NCI-H82 (cell line): ENCODE results near the gene IFT122.
"Not testable (repeated sequence)": the region's sequence is repeated elsewhere in the genome, so short reads cannot be mapped to it uniquely, and the experiment has no call there.

Experiments used
- DNase-seq: peaks from one replicate; lab custom pipeline; 2025; lab: John Stamatoyannopoulos, UW

The IFT122 gene

DNA sequence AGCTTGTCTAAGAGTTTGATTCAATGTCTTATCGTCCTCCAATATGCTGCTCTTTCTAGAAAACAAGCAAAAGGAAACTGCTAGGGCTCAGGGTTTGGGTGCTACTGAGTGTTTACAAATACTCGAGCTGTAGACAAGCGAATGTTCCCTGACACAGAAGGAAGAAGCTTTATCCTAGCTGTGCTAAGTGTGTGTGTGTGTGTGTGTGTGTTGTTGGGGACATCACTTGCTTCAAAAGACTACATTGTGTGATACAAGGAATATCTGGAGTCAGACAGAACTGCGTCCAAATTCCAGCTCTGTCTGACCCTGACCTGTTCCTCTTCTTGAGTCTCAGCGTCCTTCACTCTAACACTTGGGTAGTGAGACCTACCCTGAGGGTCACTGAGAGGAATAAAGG, 54.5 kb downstream of the IFT122 start:
- not testable (repeated sequence) for DNase-seq

DNA sequence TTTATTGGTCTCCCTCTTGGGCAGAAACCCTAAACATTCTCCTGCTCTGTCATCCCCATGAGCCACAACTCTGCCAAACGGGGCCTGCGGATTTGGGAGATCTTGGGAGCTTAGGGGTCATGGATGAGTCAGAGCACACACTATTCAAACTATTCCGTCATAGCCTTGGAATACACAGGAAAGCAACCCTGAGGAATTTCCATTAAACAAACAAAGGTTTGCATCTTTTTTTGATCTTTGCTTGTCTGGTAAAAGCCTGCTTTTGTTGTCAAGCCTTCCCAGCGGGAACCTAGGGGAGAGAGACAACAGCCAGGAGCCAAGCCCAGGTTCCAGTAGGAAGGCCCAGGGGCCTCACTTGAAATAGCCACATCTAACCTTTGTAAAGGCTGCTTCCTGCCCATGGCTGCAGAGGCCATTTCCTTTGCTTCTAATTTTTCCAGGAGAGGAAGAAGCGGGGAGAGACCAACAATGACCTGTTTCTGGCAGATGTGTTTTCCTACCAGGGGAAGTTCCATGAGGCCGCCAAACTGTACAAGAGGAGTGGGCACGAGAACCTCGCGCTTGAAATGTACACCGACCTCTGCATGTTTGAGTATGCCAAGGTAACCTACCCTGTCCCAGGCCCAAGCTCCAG, 55.1 kb downstream of the IFT122 start:
- DNase-seq = not testable (repeated sequence)

DNA sequence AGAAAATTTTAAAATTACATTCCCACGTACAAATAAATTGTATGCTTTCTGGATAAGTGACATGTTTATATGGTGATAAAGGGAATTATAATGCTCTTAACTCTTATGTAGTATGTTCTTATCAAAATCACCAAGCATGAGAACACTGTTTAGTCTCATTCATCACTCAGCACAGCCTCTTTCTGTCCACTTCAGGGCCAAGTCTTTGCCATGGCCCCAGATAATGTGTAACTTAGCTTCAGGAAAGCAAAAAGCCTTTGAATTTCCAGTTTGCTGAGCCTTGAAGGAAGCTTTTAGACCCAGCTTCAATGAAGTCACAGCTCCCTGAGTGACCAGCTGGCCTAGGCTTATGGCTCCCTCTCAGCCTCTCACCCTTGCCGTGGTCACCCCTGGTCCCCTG, 57.9 kb downstream of the IFT122 start:
- DNase-seq = not testable (repeated sequence)

DNA sequence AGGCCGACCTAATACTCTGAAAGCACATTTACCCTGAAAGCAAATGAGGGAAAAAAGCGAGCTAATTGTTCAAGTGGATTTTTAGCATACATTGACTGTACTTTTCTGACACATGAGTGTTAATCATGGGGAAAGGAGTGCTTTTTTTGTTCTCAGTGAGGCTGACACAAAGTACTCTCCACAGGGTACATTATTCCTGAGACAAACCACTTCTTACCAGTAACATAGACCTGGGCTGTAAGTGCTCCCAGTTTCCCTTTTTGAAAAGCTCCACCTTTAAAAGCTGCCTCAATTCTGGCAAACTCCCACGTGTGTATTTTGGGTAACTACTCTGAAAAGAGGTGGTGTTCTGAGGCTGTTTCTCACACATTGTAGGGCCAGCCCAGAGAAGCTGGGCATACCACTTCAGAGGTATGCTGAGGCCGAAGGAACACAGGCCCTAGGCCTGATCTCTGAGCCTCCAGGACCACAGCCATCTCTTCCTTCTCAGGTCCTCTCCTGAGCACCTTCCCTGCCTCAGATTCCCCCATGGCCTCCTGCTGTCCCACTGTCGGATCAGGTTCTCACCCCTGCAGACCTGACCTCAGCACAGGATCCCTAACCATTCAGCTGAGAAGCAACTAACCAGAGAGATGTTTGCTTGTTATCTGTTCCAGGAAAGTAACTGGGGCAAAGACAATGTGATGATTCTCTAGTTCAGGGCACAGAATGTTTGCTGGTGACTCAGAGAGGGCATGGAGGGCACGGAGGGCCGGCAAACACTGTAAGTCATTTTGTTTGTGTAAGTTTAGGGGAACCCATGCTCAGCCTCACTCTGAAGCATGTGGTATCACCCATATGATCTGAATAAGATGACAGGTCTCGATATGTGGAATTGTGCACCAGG, 58.8 kb downstream of the IFT122 start:
- not testable (repeated sequence) for DNase-seq

DNA sequence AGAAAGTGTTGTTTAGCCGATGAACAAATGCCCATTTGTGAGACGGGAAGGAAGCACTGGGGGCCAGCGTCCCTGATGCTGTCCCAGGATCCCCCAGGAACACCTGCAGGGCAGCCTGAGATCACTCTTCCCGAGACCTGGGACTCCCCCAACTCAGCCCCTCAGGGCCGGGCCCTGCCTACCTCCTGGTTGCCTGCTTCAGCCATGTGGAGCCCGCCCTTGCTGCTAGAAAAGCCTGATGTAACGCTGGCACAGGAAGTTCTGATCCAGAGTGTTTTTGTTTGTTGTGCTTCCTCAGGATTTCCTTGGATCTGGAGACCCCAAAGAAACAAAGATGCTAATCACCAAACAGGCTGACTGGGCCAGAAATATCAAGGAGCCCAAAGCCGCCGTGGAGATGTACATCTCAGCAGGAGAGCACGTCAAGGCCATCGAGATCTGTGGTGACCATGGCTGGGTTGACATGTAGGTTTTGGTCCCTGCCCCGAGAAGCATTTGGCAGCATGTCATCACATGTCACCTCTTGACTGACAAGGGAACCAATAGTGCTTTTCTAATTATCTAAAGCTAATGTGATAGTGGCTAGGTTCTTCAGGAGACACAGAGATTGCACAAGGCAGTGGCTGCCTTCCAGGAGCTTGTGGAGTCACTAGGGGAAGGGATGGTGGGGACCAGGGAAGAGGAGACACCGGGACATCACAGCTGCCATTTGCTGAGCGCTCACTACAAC, 59.7 kb downstream of the IFT122 start:
- DNase-seq = not testable (repeated sequence)

DNA sequence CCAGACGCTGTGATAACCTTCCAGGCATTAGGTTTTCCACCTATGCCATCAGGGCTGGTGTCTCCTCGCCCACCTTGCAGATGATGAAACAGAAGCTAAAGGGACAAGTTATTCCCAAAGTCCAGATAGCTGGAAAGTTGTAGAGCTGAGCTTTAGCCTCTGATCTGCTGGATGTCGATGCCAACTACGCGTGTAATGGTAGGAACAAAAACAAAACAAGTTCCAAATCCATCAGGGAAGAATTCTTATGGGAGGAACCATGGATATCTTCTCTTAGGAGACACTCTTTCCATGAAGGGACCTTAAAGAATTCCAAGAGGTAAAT, 60.3 kb downstream of the IFT122 start:
- no peak for DNase-seq

DNA sequence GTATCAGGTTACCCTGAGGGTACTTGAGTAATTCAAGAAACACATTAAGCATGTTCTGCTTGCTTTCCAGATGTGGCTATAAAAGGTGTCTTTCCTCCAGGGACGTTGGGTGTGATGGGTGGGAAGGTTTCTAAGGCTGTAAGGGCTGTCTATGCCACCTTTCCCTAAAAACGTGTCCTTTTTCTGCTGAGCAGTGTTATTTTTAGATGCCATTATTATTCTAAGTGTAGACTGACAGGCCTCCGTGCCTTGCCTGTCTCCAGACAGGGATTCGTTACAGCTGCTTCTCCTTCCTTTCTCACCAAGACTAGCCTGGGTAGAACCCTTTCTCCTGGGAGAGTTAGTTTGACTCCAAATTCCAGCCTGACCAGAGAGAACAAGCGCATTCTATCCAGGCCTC, 61.6 kb downstream of the IFT122 start:
- DNase-seq = no peak

DNA sequence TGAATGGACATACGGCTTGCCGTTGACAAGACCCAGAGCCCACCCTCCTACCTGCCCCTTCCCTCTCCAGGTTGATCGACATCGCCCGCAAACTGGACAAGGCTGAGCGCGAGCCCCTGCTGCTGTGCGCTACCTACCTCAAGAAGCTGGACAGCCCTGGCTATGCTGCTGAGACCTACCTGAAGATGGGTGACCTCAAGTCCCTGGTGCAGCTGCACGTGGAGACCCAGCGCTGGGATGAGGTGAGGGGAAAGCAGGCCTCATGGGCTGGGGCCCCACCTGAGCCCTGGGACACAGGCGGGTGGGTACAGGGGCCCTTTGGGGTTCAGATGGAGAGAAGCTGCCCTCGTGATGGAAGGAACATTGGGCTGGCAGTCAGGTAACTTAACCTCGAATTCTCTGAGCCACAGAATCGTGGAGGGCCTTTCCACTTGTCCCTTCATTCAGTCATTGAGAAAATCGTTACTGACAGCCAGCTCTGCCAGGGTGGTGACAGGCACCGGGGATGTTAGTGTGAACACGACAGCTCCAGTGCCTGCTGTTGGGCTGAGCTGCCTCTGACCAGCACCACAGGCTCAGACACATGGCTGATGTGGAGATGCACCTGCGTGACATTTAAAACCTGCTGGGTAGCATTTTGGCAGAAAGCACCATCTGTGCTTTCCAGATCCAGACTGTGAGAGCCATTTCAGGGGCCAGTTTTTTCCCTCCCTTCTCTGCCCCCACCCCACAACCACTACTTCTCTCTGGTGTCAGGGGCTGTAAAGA, 62.8 kb downstream of the IFT122 start:
- DNase-seq = peak; percentile 83

DNA sequence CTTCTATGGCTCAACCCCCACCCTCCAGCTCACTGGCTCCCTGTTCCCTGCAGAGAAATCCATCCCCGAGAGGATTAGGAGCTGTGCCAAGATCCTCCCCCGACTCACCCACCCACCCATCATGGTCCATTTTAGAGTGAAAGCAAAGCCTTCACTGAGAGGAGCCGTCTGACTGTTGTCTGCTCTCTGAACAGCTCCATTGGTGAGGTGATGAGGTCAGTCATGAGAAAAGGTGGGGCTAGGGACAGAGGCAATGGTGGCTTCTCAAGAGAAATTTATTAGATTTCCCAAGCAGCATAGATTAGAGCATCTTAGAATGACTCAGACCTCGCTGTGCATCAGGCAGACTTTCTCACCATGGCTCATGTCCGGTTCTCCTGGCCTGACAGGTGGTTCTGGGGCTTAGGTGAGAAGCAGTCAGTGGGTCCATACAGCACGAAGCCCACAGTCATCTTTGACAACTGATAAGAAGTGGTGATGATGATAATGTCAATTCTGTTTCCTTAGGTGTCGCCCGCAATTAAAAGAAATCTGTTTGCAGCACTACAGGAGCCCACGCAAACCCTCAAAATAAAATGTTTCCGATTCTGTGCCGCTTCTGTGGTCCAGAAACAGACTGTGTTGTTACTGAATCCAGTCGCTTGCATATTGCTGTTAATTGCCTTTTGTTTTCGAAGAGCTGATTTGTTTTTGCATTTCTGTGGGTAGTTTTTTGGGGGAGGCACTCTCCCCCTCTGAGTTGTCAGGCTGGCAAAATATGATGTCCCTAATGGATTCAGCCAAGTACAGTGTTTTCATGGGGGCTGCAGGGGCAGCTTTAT, 63.7 kb downstream of the IFT122 start:
- DNase-seq = peak; percentile 94

DNA sequence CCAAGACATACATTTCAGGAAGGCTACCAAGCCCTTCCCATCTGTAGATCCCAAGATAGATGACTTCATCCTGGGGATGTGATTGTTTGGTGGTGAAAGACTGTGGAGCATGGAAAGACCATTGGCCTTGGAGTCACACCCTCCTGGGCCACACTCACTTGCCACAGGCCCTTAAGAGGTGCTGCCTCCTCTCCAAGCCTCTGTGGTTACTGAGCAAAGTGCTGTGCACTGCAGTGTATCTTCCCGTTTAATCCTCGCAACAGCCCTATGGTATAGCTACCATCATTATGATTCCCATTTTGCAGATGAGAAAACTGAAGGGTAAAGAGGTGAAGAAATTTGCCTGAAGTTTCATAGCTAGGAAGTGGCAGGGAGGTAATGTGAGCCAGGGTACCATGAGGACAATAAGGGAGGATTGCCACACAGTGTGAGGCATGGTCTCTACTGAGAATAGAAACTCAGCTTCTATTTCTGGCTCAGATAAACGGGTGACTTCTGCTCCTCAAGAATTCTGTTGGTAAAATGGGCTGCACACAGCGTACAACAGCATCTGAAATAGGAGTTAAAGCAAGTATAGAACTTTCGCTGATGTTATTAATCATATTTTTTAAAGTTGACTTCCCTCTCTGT, 64.6 kb downstream of the IFT122 start:
- DNase-seq = no peak

DNA sequence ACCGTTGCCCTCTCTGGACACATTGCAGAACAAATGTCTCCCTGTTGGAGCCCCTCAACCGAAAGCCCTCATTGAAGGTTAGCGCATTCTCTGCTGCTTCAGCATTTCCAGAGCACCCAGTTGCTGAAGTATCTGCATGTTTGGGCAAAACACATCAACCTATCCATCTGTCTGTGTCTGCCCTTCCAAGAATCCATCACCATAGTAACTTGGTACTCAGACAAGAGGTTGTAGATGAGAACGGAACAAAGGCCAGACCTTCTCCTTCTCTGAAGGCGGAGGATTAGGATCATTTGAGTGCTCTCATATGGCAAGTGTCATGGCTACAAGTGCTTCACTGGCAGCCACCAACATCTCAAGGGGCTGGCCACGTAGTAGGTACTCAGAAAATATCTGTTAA, 65.3 kb downstream of the IFT122 start:
- no peak for DNase-seq

DNA sequence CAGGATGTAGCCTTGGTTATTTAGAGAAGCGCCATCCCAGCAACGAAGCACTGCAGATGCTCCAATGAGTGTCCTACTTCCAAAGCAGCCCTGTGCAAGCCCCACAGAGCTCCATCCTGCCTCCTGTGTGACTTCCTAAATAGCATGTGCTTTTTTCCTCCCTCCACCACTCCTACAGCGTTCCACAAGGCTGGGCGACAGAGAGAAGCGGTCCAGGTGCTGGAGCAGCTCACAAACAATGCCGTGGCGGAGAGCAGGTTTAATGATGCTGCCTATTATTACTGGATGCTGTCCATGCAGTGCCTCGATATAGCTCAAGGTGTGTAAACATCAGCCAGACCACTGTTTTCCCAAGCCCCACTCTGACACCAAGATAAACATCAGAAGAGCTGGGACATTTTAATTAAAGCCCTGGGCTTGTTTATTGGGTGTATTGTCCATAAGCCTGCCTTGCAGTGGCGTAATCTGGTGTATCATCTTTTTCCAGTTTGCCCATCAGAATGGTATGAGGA, 66.3 kb downstream of the IFT122 start:
- no peak for DNase-seq

DNA sequence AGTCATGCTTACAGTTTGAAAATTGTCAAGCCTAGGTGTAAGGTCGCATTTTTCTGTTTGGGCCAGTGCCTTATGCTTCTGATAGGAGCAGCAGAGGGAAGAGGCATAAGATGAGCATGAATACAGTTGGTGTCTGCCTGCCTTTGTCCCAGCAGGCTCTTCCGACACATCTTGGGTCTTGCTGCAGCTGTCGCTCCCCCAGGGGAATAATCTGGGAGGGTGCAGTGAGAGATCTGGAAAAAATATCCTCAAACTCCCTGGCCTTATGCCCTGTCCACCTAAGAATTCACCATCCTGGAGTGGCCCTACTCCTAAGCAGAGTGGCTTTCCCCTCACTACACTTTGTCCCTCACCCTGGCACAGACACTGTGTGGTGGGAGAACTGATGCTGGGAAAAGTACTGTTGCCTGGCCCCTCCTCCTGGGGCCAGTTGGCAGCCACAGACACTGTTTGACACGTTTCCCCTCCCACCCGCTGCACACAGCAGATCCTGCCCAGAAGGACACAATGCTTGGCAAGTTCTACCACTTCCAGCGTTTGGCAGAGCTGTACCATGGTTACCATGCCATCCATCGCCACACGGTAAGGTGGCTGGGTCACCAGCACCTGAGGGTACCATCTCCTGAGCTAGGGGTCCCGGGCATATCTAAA, 67.3 kb downstream of the IFT122 start:
- DNase-seq = no peak

DNA sequence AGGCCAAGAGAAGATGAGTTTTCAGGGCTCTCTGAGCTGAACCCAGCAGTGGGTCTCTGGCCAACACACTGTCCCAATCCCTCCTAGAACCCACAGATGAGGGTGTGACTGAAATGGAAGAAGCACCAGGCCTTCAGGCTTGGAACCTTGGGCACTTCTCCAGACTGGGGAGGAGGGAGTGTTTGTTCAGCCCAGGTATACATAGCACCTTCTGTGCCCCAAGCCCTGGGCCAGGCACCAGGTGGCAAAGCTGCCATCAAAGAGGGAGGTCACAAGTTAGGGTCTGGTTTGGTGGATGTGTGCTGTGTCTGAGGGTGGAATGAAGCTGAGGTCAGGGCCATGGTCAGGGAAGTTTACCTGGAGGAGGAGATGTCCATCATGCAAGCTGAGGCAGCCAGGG, 72.6 kb downstream of the IFT122 start:
- DNase-seq = no peak

DNA sequence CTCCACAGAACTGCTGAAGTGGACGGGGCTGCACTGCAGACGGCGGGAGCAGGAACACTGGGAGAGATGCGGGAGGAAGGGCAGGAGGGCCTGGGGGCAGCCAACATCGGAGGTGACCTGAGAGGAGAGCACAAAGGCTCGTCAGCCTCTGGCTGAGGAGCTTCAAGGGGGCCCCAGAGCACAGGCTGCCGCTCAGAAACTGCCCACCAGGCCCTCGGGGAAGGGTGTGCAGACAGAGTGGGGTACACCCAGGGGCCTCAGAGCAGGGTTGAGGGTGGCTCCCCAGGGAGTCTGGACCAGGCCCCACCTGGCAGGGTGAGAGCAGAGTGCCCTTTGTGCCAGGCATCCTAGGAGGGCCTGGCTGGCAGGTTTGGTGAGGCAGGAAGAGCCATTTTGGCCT, 73.7 kb downstream of the IFT122 start:
- DNase-seq = no peak

DNA sequence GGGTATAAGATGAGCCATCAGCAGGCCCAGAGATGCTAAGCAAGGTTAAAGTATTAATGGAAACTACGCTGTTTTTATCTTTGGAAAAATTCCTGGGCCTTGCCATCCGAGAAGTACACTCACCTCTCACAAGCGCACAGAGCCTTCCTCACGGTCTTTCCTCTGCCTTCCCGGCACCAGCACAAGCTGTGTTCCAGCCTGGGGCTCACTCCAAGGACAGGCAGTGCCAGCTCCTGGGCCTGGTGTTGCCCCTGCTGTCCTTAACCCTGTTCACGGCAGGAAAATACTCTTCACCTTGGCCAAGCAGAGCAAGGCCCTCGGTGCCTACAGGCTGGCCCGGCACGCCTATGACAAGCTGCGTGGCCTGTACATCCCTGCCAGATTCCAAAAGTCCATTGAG, 74.1 kb downstream of the IFT122 start:
- no peak for DNase-seq

DNA sequence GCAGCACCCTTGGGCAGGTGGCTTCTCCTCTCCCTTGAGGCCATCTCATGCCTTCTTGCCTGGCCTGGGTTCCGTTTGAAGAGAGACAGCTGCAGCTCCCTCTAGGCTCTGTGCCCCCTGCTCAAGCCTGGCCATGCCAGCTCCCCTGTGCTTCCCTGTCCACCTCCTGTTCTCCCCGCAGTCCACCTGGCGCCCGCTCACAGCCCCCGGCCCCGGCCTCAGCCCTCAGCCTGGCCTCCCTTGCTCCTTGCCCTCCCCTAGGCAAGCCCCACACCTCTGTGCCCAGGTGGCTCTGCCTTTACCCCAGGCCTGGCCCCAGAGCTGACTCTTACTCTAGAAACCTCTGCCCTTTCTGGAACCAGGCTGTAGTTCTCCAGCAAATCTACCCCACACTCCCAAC, 74.5 kb downstream of the IFT122 start:
- no peak for DNase-seq

DNA sequence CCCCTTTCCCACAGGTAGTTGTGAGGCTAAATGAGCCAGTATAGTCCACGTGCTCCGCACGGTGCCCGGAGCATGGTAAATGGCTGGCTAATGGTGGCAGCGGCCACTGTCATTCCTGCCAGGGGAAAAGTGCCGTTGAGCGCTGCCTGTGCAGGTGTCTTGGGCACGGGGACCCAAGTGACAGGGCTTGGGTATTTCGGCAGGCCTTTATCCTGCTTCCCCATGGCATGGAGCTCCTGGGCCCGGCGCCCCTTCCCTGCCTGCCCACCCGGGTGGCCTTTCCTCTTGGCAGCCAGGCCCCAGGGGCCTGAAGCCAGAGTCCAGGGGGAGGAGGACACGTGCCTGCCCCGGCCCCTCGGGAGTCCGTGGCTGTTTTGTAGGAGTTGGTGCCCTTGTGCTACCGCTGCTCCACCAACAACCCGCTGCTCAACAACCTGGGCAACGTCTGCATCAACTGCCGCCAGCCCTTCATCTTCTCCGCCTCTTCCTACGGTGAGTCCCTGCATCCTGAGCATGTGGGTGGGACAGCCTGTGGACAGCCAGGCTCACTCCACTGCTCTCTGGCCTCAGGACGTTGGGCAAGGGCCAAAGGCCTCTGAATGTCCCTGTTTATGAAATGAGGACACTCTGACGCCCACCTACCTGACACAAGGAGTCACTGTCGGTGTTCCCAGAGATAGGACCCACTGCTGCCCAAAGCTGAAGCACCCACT, 75.2 kb downstream of the IFT122 start:
- not testable (repeated sequence) for DNase-seq

DNA sequence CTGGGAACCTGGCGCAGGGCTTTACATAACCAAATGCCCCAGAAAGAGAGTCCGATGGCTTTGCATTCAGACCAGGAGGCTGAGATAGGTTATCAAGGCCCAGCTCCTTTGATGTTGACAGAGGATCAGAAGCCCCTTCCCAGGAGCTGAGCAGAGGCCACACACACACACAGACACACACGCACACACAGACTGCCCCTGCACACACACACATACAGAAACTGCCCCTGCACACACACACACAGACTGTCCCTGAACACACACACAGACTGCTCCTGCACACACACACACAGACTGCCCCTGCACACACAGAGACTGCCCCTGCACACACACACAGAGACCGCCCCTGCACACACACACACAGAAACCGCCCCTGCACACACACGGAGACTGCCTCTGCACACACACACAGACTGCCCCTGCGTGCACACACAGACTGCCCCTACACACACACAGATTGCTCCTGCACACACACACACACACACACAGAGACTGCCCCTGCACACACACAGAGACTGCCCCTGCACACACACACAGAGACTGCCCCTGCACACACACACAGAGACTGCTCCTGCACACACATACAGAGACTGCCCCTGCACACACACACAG, 75.9 kb downstream of the IFT122 start:
- DNase-seq = not testable (repeated sequence)
